Suprapubic skin (tissue), 4 donors: ENCODE data around the gene OR1K1.

Source experiments
- CTCF ChIP-seq, 2 donors: fragments of 200-600 bp in 1 of 2; fragments of 450-650 bp in 1 of 2; sonication (generic) in 1 of 2; IDR thresholded peaks; one replicate each; pipeline ENCODE4 v1.5.1; 2016 to 2019; ENCODE audit warnings: antibody characterized with exemption in 2 of 2, mild to moderate bottlenecking in 1 of 2, moderate library complexity in 1 of 2
- POLR2A ChIP-seq, 2 donors: fragments of 450-650 bp; IDR thresholded peaks; one replicate each; pipeline ENCODE4 v1.6.1; 2017; ENCODE audit warnings: antibody characterized with exemption in 2 of 2, mild to moderate bottlenecking in 2 of 2, moderate library complexity in 2 of 2
- POLR2AphosphoS5 ChIP-seq, 3 donors: sonication (generic); formaldehyde crosslinking; IDR thresholded peaks; one replicate each; pipeline ENCODE4 v1.6.1; 2017; ENCODE audit warnings: antibody characterized with exemption in 3 of 3

- TF ChIP-seq CTCF (IDR thresholded peaks at IDR 0.05) (no peak), POLR2A (IDR thresholded peaks at IDR 0.05) (no peak), POLR2AphosphoS5 (IDR thresholded peaks at IDR 0.05) (no peak)
Observed at GRCh38 chr9:122835313-122835731, 35.4 kb downstream of the OR1K1 start.
